DOHH2 (cell line): ENCODE data around the gene CEL.

Experiments used
- H3F3A ChIP-seq: fragments of 200-600 bp; sonication (generic), shearing (Covaris generic); 2 replicates; pipeline ENCODE4 v1.6.0; 2016; ENCODE audit warnings: antibody characterized with exemption, mild to moderate bottlenecking; ENCODE audit not compliant: control insufficient read depth, insufficient read depth
- H3K27ac ChIP-seq: fragments of 200-600 bp; sonication (generic); 2 replicates; pipeline ENCODE4 v1.5.1; 2014; ENCODE audit warnings: low read depth, mild to moderate bottlenecking, low read length, moderate library complexity
- H3K27me3 ChIP-seq: fragments of 200-600 bp; sonication (generic); 2 replicates; pipeline ENCODE4 v1.6.1; 2014; ENCODE audit warnings: mild to moderate bottlenecking, low read length, mixed read lengths; ENCODE audit not compliant: control insufficient read depth
- H3K36me3 ChIP-seq: fragments of 200-600 bp; sonication (generic); 2 replicates; pipeline ENCODE4 v1.6.1; 2014; ENCODE audit warnings: mild to moderate bottlenecking, low read length, moderate library complexity, mixed read lengths; ENCODE audit not compliant: control insufficient read depth
- H3K4me1 ChIP-seq: fragments of 200-600 bp; sonication (generic); 2 replicates; pipeline ENCODE4 v1.6.1; 2014; ENCODE audit warnings: mild to moderate bottlenecking, low read length, mixed read lengths; ENCODE audit not compliant: control insufficient read depth
- H3K4me2 ChIP-seq: fragments of 200-600 bp; sonication (generic); 2 replicates; pipeline ENCODE4 v1.6.0; 2014; ENCODE audit warnings: mild to moderate bottlenecking, low read length, moderate library complexity
- H3K4me3 ChIP-seq: fragments of 200-600 bp; sonication (generic); 2 replicates; pipeline ENCODE4 v1.5.1; 2014; ENCODE audit warnings: mild to moderate bottlenecking, low read length, mixed read lengths
- H3K79me2 ChIP-seq: fragments of 200-600 bp; sonication (generic); 2 replicates; pipeline ENCODE4 v1.6.1; 2014; ENCODE audit warnings: mild to moderate bottlenecking, low read length, mixed read lengths; ENCODE audit not compliant: control insufficient read depth
- H3K9me2 ChIP-seq: fragments of 200-600 bp; sonication (generic); replicated peaks from 2 replicates; pipeline ENCODE4 v1.6.1; 2014; ENCODE audit warnings: mild to moderate bottlenecking, low read length, mixed read lengths; ENCODE audit not compliant: control insufficient read depth
- H3K9me3 ChIP-seq: fragments of 200-600 bp; sonication (generic); 2 replicates; pipeline ENCODE4 v1.6.1; 2014; ENCODE audit warnings: antibody characterized with exemption, low read length, mixed read lengths; ENCODE audit not compliant: control insufficient read depth, insufficient read depth
- H4K20me1 ChIP-seq: fragments of 200-600 bp; sonication (generic); 2 replicates; pipeline ENCODE4 v1.6.0; 2014; ENCODE audit warnings: low read depth, mild to moderate bottlenecking, antibody characterized with exemption, low read length, moderate library complexity; ENCODE audit not compliant: control insufficient read depth, insufficient read depth
- EZH2phosphoT487 ChIP-seq: fragments of 200-600 bp; sonication (generic); IDR thresholded peaks from 2 replicates; pipeline ENCODE4 v1.6.1; 2017; ENCODE audit warnings: borderline replicate concordance, mild to moderate bottlenecking, antibody characterized with exemption, low read length, moderate library complexity, mixed read lengths
- TF ChIP-seq, protein P1 (sequence below): fragments of 200-600 bp; sonication (generic); IDR thresholded peaks from one replicate; pipeline ENCODE4 v1.5.1; 2014; ENCODE audit warnings: antibody characterized with exemption, mild to moderate bottlenecking, low read depth, low read length; ENCODE audit not compliant: poor library complexity, severe bottlenecking

The CEL gene

DNA sequence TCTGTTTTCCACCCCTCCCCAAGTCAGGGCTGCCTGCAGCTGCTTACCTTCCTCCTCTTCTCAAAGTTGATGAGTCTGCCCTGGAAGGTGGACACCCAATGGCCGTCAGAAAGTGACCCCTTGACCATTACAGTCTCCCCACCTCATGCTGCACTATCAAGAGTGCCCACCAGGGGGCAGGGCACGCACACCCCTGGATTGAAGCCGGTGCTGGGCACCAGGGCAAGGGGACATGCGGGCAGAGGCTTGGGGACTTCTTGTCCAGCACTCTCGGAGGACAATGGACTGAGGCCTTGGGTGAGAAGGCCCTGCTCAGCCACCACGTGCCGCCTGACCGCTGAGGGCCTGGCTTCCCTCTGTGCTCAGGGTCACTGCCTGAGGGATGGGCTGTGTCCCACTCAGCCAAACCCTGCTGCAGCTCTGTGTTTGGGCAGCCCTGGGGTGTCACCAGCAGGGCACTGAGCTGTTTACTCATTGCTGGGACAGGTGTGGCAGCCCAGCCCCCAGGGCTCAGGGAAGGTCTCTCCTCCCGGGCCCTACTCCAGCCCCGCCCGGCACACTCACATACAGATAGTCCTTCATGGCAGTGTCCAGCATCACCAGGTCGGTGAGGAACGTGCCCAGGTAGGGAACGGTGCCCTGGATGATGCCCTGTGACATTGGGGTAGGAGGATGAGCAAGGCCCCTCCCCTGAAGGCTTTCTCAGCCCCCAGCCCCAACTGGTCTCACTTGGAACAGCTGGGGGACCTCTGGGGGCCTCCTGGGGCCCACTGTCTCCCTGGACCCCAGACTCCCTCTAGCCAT is 41.6 kb downstream of the CEL start:
- Histone ChIP-seq H3K79me2 (no peaks in the 10 kb centered on the region), H4K20me1 (no peaks in the 10 kb centered on the region), H3K36me3 (peaks cover 80% of the 10 kb centered on the region), H3K4me1 (no peaks in the 10 kb centered on the region), H3K9me3 (no peaks in the 10 kb centered on the region), H3F3A (no peaks in the 10 kb centered on the region), H3K27ac (no peak overlapping the region), H3K9me2 (no peaks in the 10 kb centered on the region), H3K4me3 (no peak overlapping the region), H3K27me3 (no peaks in the 10 kb centered on the region), H3K4me2 (no peak overlapping the region)
- no peak for TF ChIP-seq EZH2phosphoT487
- TF ChIP-seq, protein P1, sequence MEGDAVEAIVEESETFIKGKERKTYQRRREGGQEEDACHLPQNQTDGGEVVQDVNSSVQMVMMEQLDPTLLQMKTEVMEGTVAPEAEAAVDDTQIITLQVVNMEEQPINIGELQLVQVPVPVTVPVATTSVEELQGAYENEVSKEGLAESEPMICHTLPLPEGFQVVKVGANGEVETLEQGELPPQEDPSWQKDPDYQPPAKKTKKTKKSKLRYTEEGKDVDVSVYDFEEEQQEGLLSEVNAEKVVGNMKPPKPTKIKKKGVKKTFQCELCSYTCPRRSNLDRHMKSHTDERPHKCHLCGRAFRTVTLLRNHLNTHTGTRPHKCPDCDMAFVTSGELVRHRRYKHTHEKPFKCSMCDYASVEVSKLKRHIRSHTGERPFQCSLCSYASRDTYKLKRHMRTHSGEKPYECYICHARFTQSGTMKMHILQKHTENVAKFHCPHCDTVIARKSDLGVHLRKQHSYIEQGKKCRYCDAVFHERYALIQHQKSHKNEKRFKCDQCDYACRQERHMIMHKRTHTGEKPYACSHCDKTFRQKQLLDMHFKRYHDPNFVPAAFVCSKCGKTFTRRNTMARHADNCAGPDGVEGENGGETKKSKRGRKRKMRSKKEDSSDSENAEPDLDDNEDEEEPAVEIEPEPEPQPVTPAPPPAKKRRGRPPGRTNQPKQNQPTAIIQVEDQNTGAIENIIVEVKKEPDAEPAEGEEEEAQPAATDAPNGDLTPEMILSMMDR, result peak; percentile 99

DNA sequence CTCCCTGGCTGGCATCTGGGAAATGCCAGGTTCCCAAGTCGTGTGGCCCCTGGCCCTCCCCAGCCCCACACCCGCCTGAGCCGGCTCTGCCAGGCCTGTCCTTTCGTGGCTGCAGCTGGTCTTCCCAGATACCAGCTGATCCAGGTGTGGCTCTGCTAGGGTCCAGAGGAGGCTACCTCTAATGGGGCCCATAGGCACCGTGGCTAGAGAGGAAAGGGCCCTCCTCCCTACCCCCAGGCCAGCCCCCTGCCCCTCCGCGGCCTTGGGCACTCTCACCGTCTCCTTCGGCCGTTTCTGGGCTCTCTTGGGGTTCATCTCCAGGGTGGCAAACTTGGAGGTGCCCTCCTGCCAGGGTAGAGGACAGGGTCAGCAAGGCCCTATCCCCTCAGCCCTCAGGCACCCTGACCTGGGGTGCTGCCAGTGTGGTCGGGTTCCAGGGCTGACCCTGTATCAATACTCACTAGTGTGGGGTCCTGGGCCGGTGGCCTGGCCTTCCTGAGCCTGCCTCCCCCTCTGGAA is 42.3 kb downstream of the CEL start:
- Histone ChIP-seq H3K27ac (no peak overlapping the region), H3K4me3 (no peak overlapping the region), H4K20me1 (no peaks in the 10 kb centered on the region), H3F3A (no peaks in the 10 kb centered on the region), H3K36me3 (peaks cover 79% of the 10 kb centered on the region), H3K27me3 (no peaks in the 10 kb centered on the region), H3K9me2 (no peaks in the 10 kb centered on the region), H3K79me2 (no peaks in the 10 kb centered on the region), H3K4me1 (no peaks in the 10 kb centered on the region), H3K9me3 (no peaks in the 10 kb centered on the region), H3K4me2 (no peak overlapping the region)
- TF ChIP-seq, protein P1, result no peak
- TF ChIP-seq EZH2phosphoT487, result no peak

- no peaks in the 10 kb centered on the region for H4K20me1 ChIP-seq
Measured at GRCh38 chr9:133104718-133105460, 43.1 kb downstream of the CEL start.

More at GRCh38 chr9:133104718-133105460, 43.1 kb downstream of the CEL start:
- no peak overlapping the region for H3K4me2 ChIP-seq
- H3K79me2 ChIP-seq, result no peaks in the 10 kb centered on the region
- TF ChIP-seq EZH2phosphoT487, result no peak
- TF ChIP-seq, protein P1, result no peak
- peaks cover 82% of the 10 kb centered on the region for H3K36me3 ChIP-seq
- no peak overlapping the region for H3K4me3 ChIP-seq
- no peaks in the 10 kb centered on the region for H3F3A ChIP-seq
- H3K4me1 ChIP-seq, result no peaks in the 10 kb centered on the region
- no peaks in the 10 kb centered on the region for H3K9me2 ChIP-seq
- no peak overlapping the region for H3K27ac ChIP-seq
- no peaks in the 10 kb centered on the region for H3K9me3 ChIP-seq
- H3K27me3 ChIP-seq, result no peaks in the 10 kb centered on the region
